Measurements from ENCODE around the gene PIR.
A peak's percentile ranks its signal among the peaks of the same experiment; 100 is the strongest.

The PIR gene

GRCh38 chrX:15398874-15399273 lies 94.3 kb downstream of the PIR start:
- H3K4me3 ChIP-seq (ENCODE audit: low read depth, low read length) = no peak overlapping the region
- TF ChIP-seq, protein P1, sequence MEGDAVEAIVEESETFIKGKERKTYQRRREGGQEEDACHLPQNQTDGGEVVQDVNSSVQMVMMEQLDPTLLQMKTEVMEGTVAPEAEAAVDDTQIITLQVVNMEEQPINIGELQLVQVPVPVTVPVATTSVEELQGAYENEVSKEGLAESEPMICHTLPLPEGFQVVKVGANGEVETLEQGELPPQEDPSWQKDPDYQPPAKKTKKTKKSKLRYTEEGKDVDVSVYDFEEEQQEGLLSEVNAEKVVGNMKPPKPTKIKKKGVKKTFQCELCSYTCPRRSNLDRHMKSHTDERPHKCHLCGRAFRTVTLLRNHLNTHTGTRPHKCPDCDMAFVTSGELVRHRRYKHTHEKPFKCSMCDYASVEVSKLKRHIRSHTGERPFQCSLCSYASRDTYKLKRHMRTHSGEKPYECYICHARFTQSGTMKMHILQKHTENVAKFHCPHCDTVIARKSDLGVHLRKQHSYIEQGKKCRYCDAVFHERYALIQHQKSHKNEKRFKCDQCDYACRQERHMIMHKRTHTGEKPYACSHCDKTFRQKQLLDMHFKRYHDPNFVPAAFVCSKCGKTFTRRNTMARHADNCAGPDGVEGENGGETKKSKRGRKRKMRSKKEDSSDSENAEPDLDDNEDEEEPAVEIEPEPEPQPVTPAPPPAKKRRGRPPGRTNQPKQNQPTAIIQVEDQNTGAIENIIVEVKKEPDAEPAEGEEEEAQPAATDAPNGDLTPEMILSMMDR (IDR thresholded peaks at IDR 0.05; ENCODE audit: borderline replicate concordance, insufficient read depth, low read depth, low read length) = no peak

DNA sequence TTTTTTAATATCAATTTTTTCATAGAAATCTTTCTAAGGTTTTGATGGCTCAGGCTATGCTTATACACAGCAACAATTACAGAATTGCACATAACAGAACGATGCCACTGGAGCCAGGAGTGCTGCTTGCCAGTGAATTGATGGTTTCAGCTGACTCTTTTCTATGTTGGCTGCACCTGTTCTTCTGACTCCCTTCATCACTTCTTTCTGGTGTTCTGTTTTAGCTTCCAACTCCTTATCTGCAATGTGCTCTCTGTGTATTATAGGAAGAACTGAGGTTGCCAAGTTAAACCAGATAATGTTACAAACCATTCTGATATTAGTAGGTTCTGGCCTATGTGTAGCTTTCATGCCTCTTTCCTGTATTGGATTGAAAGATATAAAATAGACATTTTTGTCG lies 97.3 kb downstream of the PIR start:
- TF ChIP-seq, protein P1 (IDR thresholded peaks at IDR 0.05; ENCODE audit: borderline replicate concordance, insufficient read depth, low read depth, low read length) = no peak
- no peak overlapping the region for H3K4me3 ChIP-seq (ENCODE audit: low read depth, low read length)

DNA sequence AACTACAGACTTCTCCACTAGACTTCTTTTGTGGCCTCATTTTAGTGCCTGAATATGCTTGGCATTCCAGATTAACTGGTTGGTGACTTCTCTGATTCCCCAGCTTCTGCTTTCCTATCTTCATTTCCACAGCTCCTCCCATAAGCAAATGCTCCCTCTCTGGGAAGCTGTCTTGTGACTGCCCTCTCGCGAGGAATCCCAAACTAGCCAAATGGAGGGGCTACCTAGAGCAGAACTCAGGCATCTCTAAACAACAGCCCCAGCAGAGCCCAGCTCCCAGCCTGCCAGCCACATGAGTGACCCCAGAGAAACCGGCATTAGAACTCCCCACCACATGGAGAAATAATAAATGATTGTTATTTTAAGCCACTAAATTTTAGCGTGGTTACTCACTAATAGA lies 101.3 kb downstream of the PIR start:
- TF ChIP-seq, protein P1 (IDR thresholded peaks at IDR 0.05; ENCODE audit: borderline replicate concordance, insufficient read depth, low read depth, low read length) = no peak

DNA sequence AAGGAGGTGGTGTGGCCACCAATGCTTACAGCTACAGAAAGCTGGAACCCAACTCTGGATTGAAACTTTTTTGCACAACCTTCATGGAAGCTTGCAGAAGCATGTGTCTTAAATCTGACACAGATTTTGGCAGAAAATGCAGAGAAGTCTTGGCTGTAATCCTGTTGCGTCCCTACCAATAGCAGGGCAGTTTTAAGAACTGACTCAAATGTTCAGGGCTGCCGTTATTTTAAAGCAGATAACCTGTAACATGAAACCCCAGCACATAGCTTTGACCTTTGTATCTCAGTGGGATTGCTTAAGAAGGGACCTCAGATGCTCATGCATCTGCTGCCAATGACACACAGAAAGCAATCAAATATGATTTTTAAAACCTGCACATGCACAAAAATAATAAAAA lies 108.8 kb downstream of the PIR start, which contains the start of gene VEGFD:
VEGFD (minus strand) TSS at position 110 of the 400 bp plus-strand sequence. CDS start 467 bp downstream, outside the sequence.
- no peak within 1 kb of the TSS for H3K4me3 ChIP-seq (ENCODE audit: low read depth, low read length)
- TF ChIP-seq, protein P1 (IDR thresholded peaks at IDR 0.05; ENCODE audit: borderline replicate concordance, insufficient read depth, low read depth, low read length) = no peak

More for the DNA sequence above, 101.3 kb downstream of the PIR start:
- no peak overlapping the region for H3K4me3 ChIP-seq (ENCODE audit: low read depth, low read length)

DNA sequence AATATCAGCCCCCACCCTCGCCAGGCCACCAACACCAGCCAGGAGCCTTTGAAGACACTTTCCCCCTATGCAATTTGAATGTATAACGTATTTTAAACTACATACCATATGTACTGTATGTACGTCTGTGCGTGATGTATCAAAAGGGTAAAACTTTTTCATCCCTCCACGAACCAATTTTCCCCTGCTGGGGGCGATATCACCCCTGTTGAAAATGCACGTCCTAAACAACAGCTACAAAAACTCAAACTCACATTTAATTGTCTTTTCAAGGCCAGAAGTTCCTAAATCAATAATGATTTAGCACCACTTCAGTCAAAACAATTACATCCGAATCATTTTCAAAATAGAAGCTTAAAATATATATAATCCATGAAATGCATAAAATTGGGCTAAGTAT lies 110.3 kb downstream of the PIR start:
- TF ChIP-seq, protein P1 (IDR thresholded peaks at IDR 0.05; ENCODE audit: borderline replicate concordance, insufficient read depth, low read depth, low read length) = 0 out of 2 replicates have a peak, but pooled peaks have one; percentile 9
- H3K4me3 ChIP-seq (ENCODE audit: low read depth, low read length) = no peak overlapping the region

DNA sequence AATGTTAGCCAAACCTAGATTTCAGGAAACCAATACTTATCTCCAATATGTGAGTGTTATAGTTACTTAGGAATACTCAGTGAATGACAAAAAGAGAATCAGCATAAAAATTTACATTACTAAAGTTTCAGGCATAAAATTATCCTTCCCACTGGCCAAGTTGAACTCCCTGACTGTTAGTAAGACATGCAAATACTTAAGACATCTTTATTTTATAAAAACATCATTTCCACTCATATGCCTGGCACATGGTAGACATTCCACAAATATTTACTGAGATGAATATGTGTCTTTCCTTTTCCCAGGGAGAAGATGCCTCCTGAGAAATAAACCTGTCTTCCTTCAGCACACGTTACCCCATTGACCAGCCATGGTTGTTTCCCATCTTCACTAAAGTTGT lies 116.2 kb downstream of the PIR start:
- TF ChIP-seq, protein P1 (IDR thresholded peaks at IDR 0.05; ENCODE audit: borderline replicate concordance, insufficient read depth, low read depth, low read length) = no peak
- H3K4me3 ChIP-seq (ENCODE audit: low read depth, low read length) = no peak overlapping the region

DNA sequence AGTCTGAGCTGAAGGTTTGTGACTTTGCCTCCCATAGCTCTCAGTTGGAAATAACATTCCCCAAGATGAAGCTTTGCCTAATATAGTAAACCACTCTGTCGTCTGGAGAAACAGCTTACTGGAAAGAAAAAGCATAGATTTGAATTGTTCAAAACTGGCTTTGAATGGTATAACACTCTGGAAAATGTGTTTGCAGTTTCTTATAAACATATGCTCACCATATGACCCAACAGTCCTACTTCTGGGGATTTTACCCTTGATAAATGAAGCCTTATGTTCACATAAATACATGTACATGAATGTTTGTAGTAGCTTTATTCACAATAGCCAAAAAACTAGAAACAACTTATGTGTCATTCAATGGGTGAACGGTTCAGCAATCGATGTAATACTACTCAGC lies 119.2 kb downstream of the PIR start:
- TF ChIP-seq, protein P1 (IDR thresholded peaks at IDR 0.05; ENCODE audit: borderline replicate concordance, insufficient read depth, low read depth, low read length) = no peak
- no peak overlapping the region for H3K4me3 ChIP-seq (ENCODE audit: low read depth, low read length)
